CD14-positive monocyte (primary cell): Measurements from ENCODE around the gene AFF3. TPM values are rescaled to one million over a fixed set of nuclear protein-coding genes. Genes with fewer than 3 reads are reported as not detected.

Experiments used
- DNase-seq, 3 donors: peaks; one replicate each; pipeline ENCODE4 v3.0.0-alpha.2; 2011 to 2022
- H2AFZ ChIP-seq: 2 replicates; pipeline ENCODE4 v1.6.0; 2012; ENCODE audit warnings: mild to moderate bottlenecking, low read depth, low read length, inconsistent platforms; ENCODE audit not compliant: insufficient read depth, poor library complexity, severe bottlenecking
- H3K27ac ChIP-seq, 2 donors: 1 replicate in 1 of 2; 2 replicates in 1 of 2; pipeline ENCODE4 v1.5.1; 2012 to 2013; ENCODE audit warnings: low read length in 2 of 2, control low read depth in 1 of 2, inconsistent platforms in 1 of 2, low read depth in 1 of 2, mild to moderate bottlenecking in 1 of 2
- H3K27me3 ChIP-seq, 2 donors: one replicate each; pipeline versions ENCODE4 v1.6.0 to v1.6.1; 2011 to 2013; ENCODE audit warnings: low read length in 2 of 2; ENCODE audit not compliant: control insufficient read depth in 2 of 2, insufficient read depth in 2 of 2
- H3K36me3 ChIP-seq, 2 donors: replicated peaks in 1 of 2; 1 replicate in 1 of 2; 2 replicates in 1 of 2; pipeline versions ENCODE4 v1.5.1 to v1.6.1; 2012 to 2013; ENCODE audit warnings: low read length in 2 of 2, control low read depth in 1 of 2, inconsistent platforms in 1 of 2, mild to moderate bottlenecking in 1 of 2; ENCODE audit not compliant: insufficient read depth in 2 of 2, control insufficient read depth in 1 of 2
- H3K4me1 ChIP-seq, 2 donors: 1 replicate in 1 of 2; 2 replicates in 1 of 2; pipeline versions ENCODE4 v1.5.1 to v1.6.1; 2012 to 2013; ENCODE audit warnings: low read length in 2 of 2, control low read depth in 1 of 2, inconsistent platforms in 1 of 2, mild to moderate bottlenecking in 1 of 2, moderate library complexity in 1 of 2; ENCODE audit not compliant: insufficient read depth in 2 of 2, control insufficient read depth in 1 of 2
- H3K4me2 ChIP-seq: replicated peaks from 2 replicates; pipeline ENCODE3; 2012; ENCODE audit warnings: low read length, moderate library complexity, mild to moderate bottlenecking; ENCODE audit not compliant: poor library complexity, severe bottlenecking; ENCODE audit errors: extremely low read depth
- H3K4me3 ChIP-seq, 3 experiments: fragments of 200-600 bp in 1 of 3; sonication (generic) in 1 of 3; replicated peaks in 1 of 3; 1 replicate in 2 of 3; 2 replicates in 1 of 3; pipeline ENCODE4 v1.5.1; 2011 to 2013; ENCODE audit warnings: low read length in 3 of 3, mild to moderate bottlenecking in 3 of 3, control low read depth in 2 of 3, low read depth in 2 of 3, inconsistent platforms in 1 of 3, moderate library complexity in 1 of 3
- H3K79me2 ChIP-seq: 2 replicates; pipeline ENCODE4 v1.6.0; 2012; ENCODE audit warnings: mild to moderate bottlenecking, control low read depth, inconsistent platforms, low read length, moderate library complexity; ENCODE audit not compliant: insufficient read depth
- H3K9ac ChIP-seq: 2 replicates; pipeline ENCODE4 v1.6.0; 2017; ENCODE audit warnings: low read length, mild to moderate bottlenecking; ENCODE audit not compliant: insufficient read depth, poor library complexity, severe bottlenecking
- H3K9me3 ChIP-seq, 2 donors: replicated peaks in 1 of 2; 1 replicate in 1 of 2; 2 replicates in 1 of 2; pipeline versions ENCODE4 v1.5.1 to v1.6.1; 2012 to 2013; ENCODE audit warnings: low read length in 2 of 2, control low read depth in 1 of 2; ENCODE audit not compliant: control insufficient read depth in 1 of 2, insufficient read depth in 1 of 2
- H4K20me1 ChIP-seq: 2 replicates; pipeline ENCODE4 v1.6.0; 2012; ENCODE audit warnings: mild to moderate bottlenecking, low read length, control low read depth, moderate library complexity; ENCODE audit not compliant: insufficient read depth
- H3K27ac Mint-ChIP-seq, 7 donors: one replicate each; pipeline ENCODE4 v1.8.0; 2020; ENCODE audit warnings: mild to moderate bottlenecking in 7 of 7, mixed read lengths in 7 of 7, moderate library complexity in 6 of 7, inconsistent platforms in 2 of 7
- H3K27me3 Mint-ChIP-seq, 3 donors: one replicate each; pipeline ENCODE4 v1.8.0; 2021 to 2022; ENCODE audit warnings: low read depth in 3 of 3, mild to moderate bottlenecking in 3 of 3, mixed read lengths in 3 of 3, moderate library complexity in 3 of 3, inconsistent platforms in 1 of 3
- H3K36me3 Mint-ChIP-seq, 2 donors: one replicate each; pipeline ENCODE4 v1.8.0; 2020; ENCODE audit warnings: mixed read lengths in 2 of 2, inconsistent platforms in 1 of 2, mild to moderate bottlenecking in 1 of 2
- H3K4me1 Mint-ChIP-seq: one replicate; pipeline ENCODE4 v1.8.0; 2020; ENCODE audit warnings: mild to moderate bottlenecking, mixed read lengths
- H3K4me3 Mint-ChIP-seq, 2 donors: one replicate each; pipeline ENCODE4 v1.8.0; 2020; ENCODE audit warnings: mild to moderate bottlenecking in 2 of 2, mixed read lengths in 2 of 2, moderate library complexity in 1 of 2
- H3K9me3 Mint-ChIP-seq, 7 donors: one replicate each; pipeline ENCODE4 v1.8.0; 2020 to 2022; ENCODE audit warnings: mixed read lengths in 7 of 7, mild to moderate bottlenecking in 6 of 7, moderate library complexity in 6 of 7, inconsistent platforms in 2 of 7
- CTCF ChIP-seq: fragments of 200-600 bp; IDR thresholded peaks from one replicate; pipeline ENCODE4 v1.8.0; 2022; ENCODE audit warnings: antibody characterized with exemption, mild to moderate bottlenecking
- WGBS: methylation state at CpG from one replicate; pipeline ENCODE4 v1.1.5; 2013; ENCODE audit warnings: missing lambda C conversion rate; ENCODE audit not compliant: insufficient coverage; 5-methylcytosine and 5-hydroxymethylcytosine counted together
- intact Hi-C, 2 donors: fragments of 100-400 bp; cut with micrococcal nuclease; formaldehyde crosslinking; loops; one replicate each; pipeline versions ENCODE4 v1.15.0 to v1.15.1; 2023
- polyA plus RNA-seq, 3 donors: library from polyadenylated mRNA; depleted of rRNA in 1 of 3; unstranded in 2 of 3; stranded (reverse) in 1 of 3; fragments of 300-500 nt in 2 of 3; fragments of >200 nt in 1 of 3; fragmentation: Illumina TruSeq in 2 of 3; gene quantifications; 1 replicate in 2 of 3; 2 replicates in 1 of 3; pipeline ENCODE4 v1.2.3, GENCODE V29; 2012 to 2021

AFF3 gene
- polyA plus RNA-seq, 3 donors = 0.17 to 4.1 (median 0.49) TPM

- H3K36me3 ChIP-seq = peaks cover 0 to 4% of the 10 kb centered on the region in 2 donors
- no peak for TF ChIP-seq CTCF
- no peaks in the 10 kb centered on the region for H4K20me1 ChIP-seq
- no peak overlapping the region for H3K4me3 ChIP-seq
- H3K4me1 ChIP-seq = no peaks in the 10 kb centered on the region
- WGBS = 96% methylated on average over 4 of the region's 4 CpGs
- H3K9ac ChIP-seq = no peak overlapping the region
- H3K4me3 Mint-ChIP-seq = no peak overlapping the region
- intact Hi-C loops = no loop called here
- no peak overlapping the region for H2AFZ ChIP-seq
- H3K4me2 ChIP-seq = no peak overlapping the region
- peaks cover 2% of the 10 kb centered on the region for H3K4me1 Mint-ChIP-seq
- H3K27ac Mint-ChIP-seq = no peak overlapping the region
- H3K9me3 ChIP-seq = no peaks in the 10 kb centered on the region
- H3K27ac ChIP-seq = no peak overlapping the region
- peaks cover 21 to 37% of the 10 kb centered on the region in 2 donors for H3K36me3 Mint-ChIP-seq
- H3K27me3 Mint-ChIP-seq = no peaks in the 10 kb centered on the region
- DNase-seq = no peak
- peaks cover 0 to 3% (median 0%) of the 10 kb centered on the region in 7 donors for H3K9me3 Mint-ChIP-seq
- peaks cover 10% of the 10 kb centered on the region for H3K79me2 ChIP-seq
- no peaks in the 10 kb centered on the region for H3K27me3 ChIP-seq
These were observed 15.4 kb downstream of the AFF3 start for GRCh38 chr2:100126897-100127401.

- Mint-ChIP-seq H3K4me1 (peaks cover 2% of the 10 kb centered on the region), H3K27ac (no peak overlapping the region), H3K36me3 (peaks cover 25 to 40% of the 10 kb centered on the region in 2 donors), H3K4me3 (no peak overlapping the region), H3K27me3 (no peaks in the 10 kb centered on the region), H3K9me3 (peaks cover 0 to 4% (median 0%) of the 10 kb centered on the region in 7 donors)
- Histone ChIP-seq H3K27me3 (no peaks in the 10 kb centered on the region), H3K4me2 (no peak overlapping the region), H3K9ac (no peak overlapping the region), H3K79me2 (peaks cover 7% of the 10 kb centered on the region), H2AFZ (no peak overlapping the region), H3K4me3 (no peak overlapping the region), H3K27ac (no peak overlapping the region), H3K9me3 (no peaks in the 10 kb centered on the region), H4K20me1 (no peaks in the 10 kb centered on the region), H3K36me3 (peaks cover 0 to 4% of the 10 kb centered on the region in 2 donors), H3K4me1 (no peaks in the 10 kb centered on the region)
- intact Hi-C loops = no loop called here
- no peak for DNase-seq
- no peak for TF ChIP-seq CTCF
- WGBS = 94% methylated on average over 6 of the region's 8 CpGs
These were observed 16.2 kb downstream of the AFF3 start for GRCh38 chr2:100126201-100126600.
